H1 (cell line): ENCODE measurements around the gene BTBD9. TPM values are rescaled to one million over a fixed set of nuclear protein-coding genes. Genes with fewer than 3 reads are reported as not detected.

ENCODE experiments used
- CTCF ChIA-PET: fragments of 300-600 bp; sonication (Branson Sonifier 250); formaldehyde crosslinking; loops from one replicate; lab custom pipeline; 2021; ENCODE audit not compliant: partially characterized antibody; lab: Charles Lee
- POLR2A ChIA-PET: fragments of 300-600 bp; sonication (Branson Sonifier 250); formaldehyde crosslinking; loops from one replicate; lab custom pipeline; 2021; ENCODE audit warnings: inconsistent platforms; ENCODE audit not compliant: partially characterized antibody; lab: Charles Lee
- DNase-seq, 2 experiments: peaks; one replicate each; pipeline versions ENCODE4 v3.0.0 to v3.0.0-alpha.2; 2010 to 2022; ENCODE audit warnings: low spot score in 2 of 2, low read depth in 1 of 2, mixed read lengths in 1 of 2
- FAIRE-seq: peaks from 2 replicates; lab custom pipeline; 2011; peaks lifted over from hg19 to GRCh38; lab: Jason Lieb, UNC
- H2AFZ ChIP-seq: 2 replicates; pipeline ENCODE4 v1.8.1; 2012; ENCODE audit warnings: low read length, inconsistent platforms
- H2AK5ac ChIP-seq: 2 replicates; pipeline ENCODE4 v1.6.1; 2013; ENCODE audit warnings: low read depth, low read length
- H2BK120ac ChIP-seq: replicated peaks from 2 replicates; pipeline ENCODE3; 2013; ENCODE audit warnings: low read depth, low read length, inconsistent platforms
- H2BK12ac ChIP-seq: 2 replicates; pipeline ENCODE4 v1.6.1; 2013; ENCODE audit warnings: low read depth, low read length
- H2BK15ac ChIP-seq: 2 replicates; pipeline ENCODE4 v1.6.1; 2013; ENCODE audit warnings: low read length
- H2BK20ac ChIP-seq: 2 replicates; pipeline ENCODE4 v1.6.1; 2013; ENCODE audit warnings: low read length
- H2BK5ac ChIP-seq: 2 replicates; pipeline ENCODE4 v1.6.1; 2013; ENCODE audit warnings: low read depth, low read length
- H3K14ac ChIP-seq: 2 replicates; pipeline ENCODE4 v1.6.1; 2013; ENCODE audit warnings: inconsistent platforms; ENCODE audit not compliant: insufficient read length
- H3K18ac ChIP-seq: 2 replicates; pipeline ENCODE4 v1.6.1; 2013; ENCODE audit warnings: low read length; ENCODE audit errors: extremely low read depth
- H3K23ac ChIP-seq: 2 replicates; pipeline ENCODE4 v1.6.1; 2013; ENCODE audit warnings: inconsistent platforms; ENCODE audit not compliant: insufficient read length
- H3K23me2 ChIP-seq: 2 replicates; pipeline ENCODE4 v1.6.1; 2013; ENCODE audit warnings: low read depth, low read length
- H3K27ac ChIP-seq: 2 replicates; pipeline ENCODE4 v1.6.1; 2011; ENCODE audit warnings: low read depth, low read length, inconsistent platforms
- H3K27me3 ChIP-seq, 4 experiments: replicated peaks in 1 of 4; 1 replicate in 1 of 4; 2 replicates in 3 of 4; pipeline versions ENCODE4 v1.6.1 to v1.8.1; 2011 to 2013; ENCODE audit warnings: low read length in 3 of 4, mild to moderate bottlenecking in 3 of 4, inconsistent platforms in 2 of 4, mixed read lengths in 2 of 4, moderate library complexity in 1 of 4; ENCODE audit not compliant: control insufficient read depth in 3 of 4, insufficient read depth in 3 of 4; ENCODE audit errors: extremely low read depth in 1 of 4
- H3K36me3 ChIP-seq, 4 experiments: 2 replicates each; pipeline versions ENCODE4 v1.6.1 to v1.8.1; 2011 to 2013; ENCODE audit warnings: mild to moderate bottlenecking in 4 of 4, low read length in 3 of 4, moderate library complexity in 2 of 4, control low read depth in 1 of 4, inconsistent platforms in 1 of 4; ENCODE audit not compliant: insufficient read depth in 4 of 4, control insufficient read depth in 2 of 4
- H3K4ac ChIP-seq: replicated peaks from 2 replicates; pipeline ENCODE3; 2013; ENCODE audit warnings: low read length, low read depth, mixed read lengths, inconsistent platforms; ENCODE audit not compliant: insufficient read length
- H3K4me1 ChIP-seq, 4 experiments: replicated peaks in 1 of 4; 1 replicate in 1 of 4; 2 replicates in 3 of 4; pipeline versions ENCODE4 v1.6.1 to v1.8.1; 2011 to 2013; ENCODE audit warnings: low read length in 3 of 4, inconsistent platforms in 2 of 4, mixed read lengths in 1 of 4; ENCODE audit not compliant: insufficient read depth in 4 of 4, control insufficient read depth in 3 of 4
- H3K4me2 ChIP-seq, 2 experiments: 2 replicates each; pipeline versions ENCODE4 v1.6.1 to v1.8.1; 2011 to 2013; ENCODE audit warnings: low read depth in 2 of 2, low read length in 2 of 2, control low read depth in 1 of 2, inconsistent platforms in 1 of 2, mild to moderate bottlenecking in 1 of 2; ENCODE audit not compliant: insufficient read depth in 1 of 2
- H3K4me3 ChIP-seq, 4 experiments: fragments of 200-600, 300-600 bp in 1 of 4; sonication (generic), shearing (Covaris generic), sonication (Bioruptor Twin) in 1 of 4; 2 replicates each; pipeline versions ENCODE4 v1.5.1 to v1.8.1; 2011 to 2016; ENCODE audit warnings: low read length in 4 of 4, low read depth in 3 of 4, control low read depth in 2 of 4, inconsistent platforms in 2 of 4, mild to moderate bottlenecking in 2 of 4, mixed read lengths in 1 of 4, moderate library complexity in 1 of 4; ENCODE audit not compliant: insufficient read depth in 2 of 4; ENCODE audit errors: extremely low read depth in 1 of 4
- H3K56ac ChIP-seq: replicated peaks from 2 replicates; pipeline ENCODE3; 2013; ENCODE audit warnings: low read depth, mild to moderate bottlenecking, mixed read lengths, low read length, inconsistent platforms; ENCODE audit not compliant: insufficient read length
- H3K79me1 ChIP-seq: 2 replicates; pipeline ENCODE4 v1.6.1; 2013; ENCODE audit warnings: low read depth, low read length, control low read depth
- H3K79me2 ChIP-seq, 2 experiments: 2 replicates each; pipeline versions ENCODE4 v1.6.1 to v1.8.1; 2012 to 2013; ENCODE audit warnings: low read length in 2 of 2, mild to moderate bottlenecking in 2 of 2, inconsistent platforms in 1 of 2; ENCODE audit not compliant: insufficient read depth in 2 of 2, control insufficient read depth in 1 of 2
- H3K9ac ChIP-seq, 4 experiments: replicated peaks in 1 of 4; 1 replicate in 1 of 4; 2 replicates in 3 of 4; pipeline versions ENCODE4 v1.6.1 to v1.8.1; 2011 to 2013; ENCODE audit warnings: low read depth in 3 of 4, low read length in 3 of 4, control low read depth in 2 of 4, mild to moderate bottlenecking in 2 of 4, moderate library complexity in 2 of 4, inconsistent platforms in 1 of 4; ENCODE audit errors: extremely low read depth in 1 of 4
- H3K9me3 ChIP-seq, 2 experiments: 2 replicates each; pipeline versions ENCODE4 v1.6.1 to v1.8.1; 2012 to 2013; ENCODE audit warnings: mild to moderate bottlenecking in 2 of 2, moderate library complexity in 2 of 2, control low read depth in 1 of 2, inconsistent platforms in 1 of 2, low read depth in 1 of 2, low read length in 1 of 2, mixed read lengths in 1 of 2; ENCODE audit not compliant: insufficient read depth in 2 of 2
- H4K20me1 ChIP-seq, 2 experiments: replicated peaks in 1 of 2; 2 replicates each; pipeline versions ENCODE3 to v1.8.1; 2011 to 2013; ENCODE audit warnings: inconsistent platforms in 2 of 2, low read length in 2 of 2, mild to moderate bottlenecking in 1 of 2; ENCODE audit not compliant: insufficient read depth in 2 of 2, control insufficient read depth in 1 of 2
- H4K5ac ChIP-seq: 2 replicates; pipeline ENCODE4 v1.6.1; 2013; ENCODE audit warnings: low read length, low read depth, mixed read lengths, inconsistent platforms; ENCODE audit not compliant: insufficient read length
- H4K8ac ChIP-seq: 2 replicates; pipeline ENCODE4 v1.8.0; 2013; ENCODE audit warnings: mild to moderate bottlenecking, moderate library complexity, low read length, inconsistent platforms; ENCODE audit not compliant: insufficient read depth; ENCODE audit errors: extremely low read depth
- H4K91ac ChIP-seq: replicated peaks from 2 replicates; pipeline ENCODE3; 2013; ENCODE audit warnings: low read length, mixed read lengths, inconsistent platforms; ENCODE audit not compliant: insufficient read length
- CHD2 ChIP-seq: IDR thresholded peaks from 2 replicates; pipeline ENCODE4 v1.6.1; 2012; ENCODE audit warnings: low read length, improper control_type of control experiment
- GABPA ChIP-seq: IDR thresholded peaks from 2 replicates; pipeline ENCODE4 v1.6.1; 2011; ENCODE audit warnings: mild to moderate bottlenecking, low read length, moderate library complexity, borderline replicate concordance; ENCODE audit not compliant: insufficient read depth
- WGBS, 2 experiments: shearing (Covaris generic) in 1 of 2; methylation state at CpG; one replicate each; pipeline versions ENCODE4 v1.1.6 to v1.1.7; 2013 to 2015; ENCODE audit warnings: low lambda C conversion rate in 2 of 2, mixed read lengths in 2 of 2, inconsistent platforms in 1 of 2, low coverage in 1 of 2, missing lambda C conversion rate in 1 of 2; ENCODE audit not compliant: insufficient replicate concordance in 2 of 2, insufficient coverage in 1 of 2, insufficient read length in 1 of 2; ENCODE audit errors: extremely low coverage in 1 of 2, missing lambda C conversion rate in 1 of 2; 5-methylcytosine and 5-hydroxymethylcytosine counted together
- polyA plus RNA-seq, 7 experiments: library from polyadenylated mRNA; depleted of rRNA in 3 of 7; stranded (reverse) in 5 of 7; unstranded in 2 of 7; fragments of >200 nt in 5 of 7; fragments of 200-250 nt in 2 of 7; gene quantifications; 1 replicate in 5 of 7; 2 replicates in 1 of 7; 4 replicates in 1 of 7; pipeline versions ENCODE4 v1.2.1 to v1.2.3, GENCODE V29; 2011 to 2013; ENCODE audit warnings: missing spikeins in 2 of 7, mixed read lengths in 2 of 7
- total RNA-seq: library from RNA; stranded (reverse); fragmentation: NEBNext Ultra II Directional; extraction: Animal tissue kit (Norgen Biotek cat#: 25700); gene quantifications from 2 replicates; pipeline ENCODE4 v1.2.1, GENCODE V29; 2021
- TF ChIP-seq, protein P1 (sequence below): IDR thresholded peaks from 2 replicates; pipeline ENCODE4 v1.6.1; 2012; ENCODE audit warnings: low read length, inconsistent platforms

The BTBD9 gene
- total and polyA plus RNA-seq, 2 of the 8 experiments (the other 6 are each of a cell fraction or from before 2014, with no cell fraction given): 0.92 to 4.1 TPM

DNA sequence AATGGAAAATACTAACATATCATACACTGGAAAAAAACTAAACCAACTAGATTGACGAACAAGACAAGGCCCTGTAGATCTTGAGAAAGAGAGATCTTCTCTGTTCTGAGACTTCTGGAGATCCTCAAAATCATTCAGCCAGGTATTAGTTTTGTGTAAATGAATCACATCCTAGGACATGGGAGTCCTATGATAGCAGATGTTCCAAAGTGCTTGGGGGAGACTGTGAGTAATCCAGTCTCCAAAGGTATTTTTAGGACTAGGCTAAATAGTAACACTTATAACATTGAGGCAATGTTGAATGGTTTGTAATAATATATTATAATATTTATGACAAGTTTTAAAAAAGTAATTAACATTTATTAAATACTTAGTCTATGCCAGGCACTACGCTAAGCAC lies 275.0 kb downstream of the BTBD9 start:
- ChIA-PET POLR2A (no interaction called here), CTCF (interaction anchor here (0.7 to 1.2 kb wide), 3 partner anchors 12 to 153 kb away, joined by 3 read pairs; no protein-coding TSS in a partner anchor)
- Histone ChIP-seq H3K14ac (no peak overlapping the region), H4K91ac (no peak overlapping the region), H3K27me3 (no peaks in the 10 kb centered on the region), H3K4ac (no peak overlapping the region), H2AFZ (no peak overlapping the region), H2BK120ac (no peak overlapping the region), H4K5ac (no peak overlapping the region), H3K23ac (no peak overlapping the region), H3K79me2 (no peaks in the 10 kb centered on the region), H3K9ac (no peak overlapping the region), H2BK20ac (no peak overlapping the region), H2AK5ac (no peak overlapping the region), H2BK5ac (no peak overlapping the region), H4K20me1 (no peaks in the 10 kb centered on the region), H3K4me2 (no peak overlapping the region), H2BK15ac (no peak overlapping the region), H3K23me2 (no peaks in the 10 kb centered on the region), H3K36me3 (no peaks in the 10 kb centered on the region), H3K79me1 (no peaks in the 10 kb centered on the region), H3K4me3 (no peak overlapping the region), H3K56ac (no peak overlapping the region), H4K8ac (no peak overlapping the region), H3K27ac (no peak overlapping the region), H3K9me3 (no peaks in the 10 kb centered on the region), H2BK12ac (no peak overlapping the region), H3K18ac (no peak overlapping the region), H3K4me1 (no peaks in the 10 kb centered on the region)
- FAIRE-seq: no peak
- DNase-seq: no peak
- TF ChIP-seq, protein P1, sequence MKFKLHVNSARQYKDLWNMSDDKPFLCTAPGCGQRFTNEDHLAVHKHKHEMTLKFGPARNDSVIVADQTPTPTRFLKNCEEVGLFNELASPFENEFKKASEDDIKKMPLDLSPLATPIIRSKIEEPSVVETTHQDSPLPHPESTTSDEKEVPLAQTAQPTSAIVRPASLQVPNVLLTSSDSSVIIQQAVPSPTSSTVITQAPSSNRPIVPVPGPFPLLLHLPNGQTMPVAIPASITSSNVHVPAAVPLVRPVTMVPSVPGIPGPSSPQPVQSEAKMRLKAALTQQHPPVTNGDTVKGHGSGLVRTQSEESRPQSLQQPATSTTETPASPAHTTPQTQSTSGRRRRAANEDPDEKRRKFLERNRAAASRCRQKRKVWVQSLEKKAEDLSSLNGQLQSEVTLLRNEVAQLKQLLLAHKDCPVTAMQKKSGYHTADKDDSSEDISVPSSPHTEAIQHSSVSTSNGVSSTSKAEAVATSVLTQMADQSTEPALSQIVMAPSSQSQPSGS: no peak
- TF ChIP-seq GABPA (no peak), CHD2 (no peak)
- 92% methylated on average over 2 of the region's 2 CpGs; no CpG with 5 or more reads in 1 of the 2 experiments for whole genome bisulfite sequencing, 2 experiments
